Sigmoid colon (tissue), 4 donors: Measurements from ENCODE around the gene CFAP97.

Source experiments
- EP300 ChIP-seq, 4 donors: sonication (generic); formaldehyde crosslinking; IDR thresholded peaks; one replicate each; pipeline ENCODE4 v1.6.1; 2017; ENCODE audit warnings: antibody characterized with exemption in 4 of 4
- POLR2A ChIP-seq, 2 donors: fragments of 450-650 bp; IDR thresholded peaks; one replicate each; pipeline ENCODE4 v1.6.1; 2016; ENCODE audit warnings: antibody characterized with exemption in 2 of 2, mild to moderate bottlenecking in 2 of 2, moderate library complexity in 2 of 2
- POLR2AphosphoS5 ChIP-seq, 4 donors: sonication (generic); formaldehyde crosslinking; IDR thresholded peaks; one replicate each; pipeline ENCODE4 v1.6.1; 2017; ENCODE audit warnings: antibody characterized with exemption in 4 of 4
- TF ChIP-seq, protein P1 (sequence below), 4 experiments: fragments of 450-650 bp in 3 of 4; fragments of 200-600 bp in 1 of 4; IDR thresholded peaks; one replicate each; pipeline ENCODE4 v1.5.1; 2016 to 2019; ENCODE audit warnings: antibody characterized with exemption in 4 of 4, mild to moderate bottlenecking in 3 of 4, moderate library complexity in 2 of 4

DNA sequence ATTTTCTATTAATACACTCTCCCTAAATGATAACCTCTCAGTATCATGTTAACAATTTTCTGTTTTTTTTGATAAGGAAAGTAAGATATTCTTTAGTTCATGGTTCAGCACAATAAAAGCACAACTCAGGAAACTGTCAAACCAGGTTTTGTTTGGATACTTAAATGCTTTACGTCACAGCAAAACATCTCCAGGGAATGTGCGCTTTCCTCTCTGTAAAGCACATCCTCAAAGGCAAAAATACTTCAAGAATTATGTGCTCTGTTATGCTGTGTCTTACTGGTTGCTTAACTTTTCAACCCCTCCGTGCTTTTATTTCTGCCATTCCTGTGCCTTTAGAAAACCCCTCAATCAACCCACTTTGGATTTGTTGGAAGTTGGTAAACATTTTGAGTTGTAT, 33.4 kb upstream of the CFAP97 start:
- TF ChIP-seq POLR2AphosphoS5 (IDR thresholded peaks at IDR 0.05) (no peak), POLR2A (IDR thresholded peaks at IDR 0.05) (no peak), EP300 (IDR thresholded peaks at IDR 0.05) (no peak)
- TF ChIP-seq, protein P1, sequence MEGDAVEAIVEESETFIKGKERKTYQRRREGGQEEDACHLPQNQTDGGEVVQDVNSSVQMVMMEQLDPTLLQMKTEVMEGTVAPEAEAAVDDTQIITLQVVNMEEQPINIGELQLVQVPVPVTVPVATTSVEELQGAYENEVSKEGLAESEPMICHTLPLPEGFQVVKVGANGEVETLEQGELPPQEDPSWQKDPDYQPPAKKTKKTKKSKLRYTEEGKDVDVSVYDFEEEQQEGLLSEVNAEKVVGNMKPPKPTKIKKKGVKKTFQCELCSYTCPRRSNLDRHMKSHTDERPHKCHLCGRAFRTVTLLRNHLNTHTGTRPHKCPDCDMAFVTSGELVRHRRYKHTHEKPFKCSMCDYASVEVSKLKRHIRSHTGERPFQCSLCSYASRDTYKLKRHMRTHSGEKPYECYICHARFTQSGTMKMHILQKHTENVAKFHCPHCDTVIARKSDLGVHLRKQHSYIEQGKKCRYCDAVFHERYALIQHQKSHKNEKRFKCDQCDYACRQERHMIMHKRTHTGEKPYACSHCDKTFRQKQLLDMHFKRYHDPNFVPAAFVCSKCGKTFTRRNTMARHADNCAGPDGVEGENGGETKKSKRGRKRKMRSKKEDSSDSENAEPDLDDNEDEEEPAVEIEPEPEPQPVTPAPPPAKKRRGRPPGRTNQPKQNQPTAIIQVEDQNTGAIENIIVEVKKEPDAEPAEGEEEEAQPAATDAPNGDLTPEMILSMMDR (IDR thresholded peaks at IDR 0.05) = no peak
